T-cell (primary cell): ENCODE measurements around the gene COA8. TPM values are rescaled to one million over a fixed set of nuclear protein-coding genes. Genes with fewer than 3 reads are reported as not detected.

Source experiments
- ATAC-seq, 4 experiments: fragments of 200-7000 bp in 3 of 4; fragments of 150-1000 bp in 1 of 4; cut with Tn5 transposase; replicated peaks in 1 of 4; 1 replicate in 3 of 4; 2 replicates in 1 of 4; pipeline ENCODE4 v1.10.0; 2021; ENCODE audit warnings: moderate library complexity in 3 of 4, mild to moderate bottlenecking in 2 of 4, moderate number of reproducible peaks in 1 of 4
- CTCF ChIA-PET, 2 donors: fragments of 300-600 bp; sonication (Branson Sonifier 250); formaldehyde crosslinking; loops; one replicate each; lab custom pipeline; 2022; ENCODE audit warnings: antibody characterized with exemption in 2 of 2; lab: Charles Lee
- POLR2A ChIA-PET, 2 donors: fragments of 300-600 bp; sonication (Branson Sonifier 250); formaldehyde crosslinking; loops; one replicate each; lab custom pipeline; 2022; ENCODE audit warnings: antibody characterized with exemption in 2 of 2; lab: Charles Lee
- DNase-seq, 35 experiments: peaks; one replicate each; pipeline versions ENCODE4 v3.0.0 to v3.0.0-alpha.2; 2013 to 2023
- H3K27ac ChIP-seq: one replicate; pipeline ENCODE4 v1.5.1; 2013; ENCODE audit warnings: low read length
- H3K27me3 ChIP-seq, 2 experiments: replicated peaks in 1 of 2; 1 replicate in 1 of 2; 2 replicates in 1 of 2; pipeline versions ENCODE4 v1.6.1 to v1.7.0; 2013; ENCODE audit warnings: low read length in 1 of 2, mixed read lengths in 1 of 2; ENCODE audit not compliant: control insufficient read depth in 2 of 2, insufficient read depth in 2 of 2; ENCODE audit errors: extremely low read depth in 1 of 2
- H3K36me3 ChIP-seq, 2 donors: 1 replicate in 1 of 2; 2 replicates in 1 of 2; pipeline versions ENCODE4 v1.6.1 to v1.7.0; 2013; ENCODE audit warnings: low read length in 1 of 2; ENCODE audit not compliant: control insufficient read depth in 2 of 2, insufficient read depth in 1 of 2; ENCODE audit errors: extremely low read depth in 1 of 2
- H3K4me1 ChIP-seq, 2 experiments: 1 replicate in 1 of 2; 2 replicates in 1 of 2; pipeline versions ENCODE4 v1.6.1 to v1.7.0; 2013; ENCODE audit warnings: low read length in 2 of 2, mixed read lengths in 1 of 2; ENCODE audit not compliant: insufficient read depth in 2 of 2, control insufficient read depth in 1 of 2; ENCODE audit errors: extremely low read depth in 1 of 2
- H3K4me3 ChIP-seq, 2 donors: 1 replicate in 1 of 2; 2 replicates in 1 of 2; pipeline versions ENCODE4 v1.5.1 to v1.7.0; 2013; ENCODE audit warnings: mild to moderate bottlenecking in 2 of 2, low read length in 1 of 2, moderate library complexity in 1 of 2; ENCODE audit not compliant: control insufficient read depth in 1 of 2; ENCODE audit errors: extremely low read depth in 1 of 2
- H3K9me3 ChIP-seq: 2 replicates; pipeline ENCODE4 v1.7.0; 2013
- H3K27ac Mint-ChIP-seq, 2 donors: one replicate each; pipeline ENCODE4 v1.8.0; 2020 to 2021; ENCODE audit warnings: mild to moderate bottlenecking in 2 of 2, mixed read lengths in 2 of 2
- H3K27me3 Mint-ChIP-seq, 2 donors: one replicate each; pipeline ENCODE4 v1.8.0; 2021 to 2022; ENCODE audit warnings: mixed read lengths in 2 of 2
- H3K36me3 Mint-ChIP-seq: one replicate; pipeline ENCODE4 v1.8.0; 2021; ENCODE audit warnings: mixed read lengths
- H3K4me1 Mint-ChIP-seq, 3 donors: one replicate each; pipeline ENCODE4 v1.8.0; 2020 to 2022; ENCODE audit warnings: mixed read lengths in 3 of 3, mild to moderate bottlenecking in 1 of 3
- H3K4me3 Mint-ChIP-seq, 3 donors: one replicate each; pipeline ENCODE4 v1.8.0; 2020 to 2022; ENCODE audit warnings: mild to moderate bottlenecking in 3 of 3, mixed read lengths in 3 of 3, moderate library complexity in 3 of 3
- H3K9me3 Mint-ChIP-seq, 3 donors: one replicate each; pipeline ENCODE4 v1.8.0; 2020 to 2022; ENCODE audit warnings: mixed read lengths in 3 of 3
- WGBS: methylation state at CpG from one replicate; pipeline ENCODE4 v1.1.5; 2013; ENCODE audit warnings: missing lambda C conversion rate; ENCODE audit not compliant: insufficient coverage; 5-methylcytosine and 5-hydroxymethylcytosine counted together
- total RNA-seq, 35 experiments: library from RNA in 6 of 35; stranded (reverse) in 6 of 35; fragments of 120-200 nt in 1 of 35; gene quantifications; one replicate each; pipeline versions ENCODE4 v1.2.1 to v1.2.4 and lab custom pipeline; 2013 to 2026

The COA8 gene
- total RNA-seq, 5 donors from 2014 or later (not counting 1 experiment from before 2014, with no cell fraction given): 17.7 to 27.5 (median 22.3) TPM

DNA sequence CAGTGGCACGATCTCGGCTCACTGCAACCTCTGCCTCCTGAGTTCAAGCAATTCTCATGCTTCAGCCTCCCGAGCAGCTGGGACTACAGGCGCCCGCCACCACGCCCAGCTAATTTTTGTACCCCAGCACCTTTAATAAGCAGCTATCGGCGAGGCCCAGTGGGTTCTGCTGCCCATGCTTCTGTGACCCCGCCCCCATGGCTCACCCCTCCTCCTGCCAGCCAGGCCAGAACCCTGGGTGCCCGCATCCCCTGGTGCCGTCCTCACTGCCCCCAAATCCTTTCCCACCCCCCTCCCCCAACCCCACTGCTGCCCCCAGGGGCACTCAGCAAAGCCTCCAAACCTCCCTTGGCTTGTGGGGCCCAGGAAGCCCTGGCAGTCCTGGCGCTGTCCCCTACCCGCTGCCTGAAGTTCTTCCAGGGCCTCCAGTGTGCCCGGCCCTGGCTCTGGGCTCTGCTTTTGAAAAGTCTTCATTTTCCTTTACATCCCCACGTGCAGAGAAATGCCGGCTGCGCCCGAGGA is 14.8 kb upstream of the COA8 start:
- peaks cover 0 to 2% (median 0%) of the 10 kb centered on the region in 3 donors for H3K4me1 Mint-ChIP-seq
- Histone ChIP-seq H3K9me3 (no peaks in the 10 kb centered on the region), H3K4me3 (no peak overlapping the region), H3K27ac (no peak overlapping the region), H3K27me3 (peaks cover 0 to 26% of the 10 kb centered on the region in 2 experiments), H3K4me1 (peaks cover 0 to 7% of the 10 kb centered on the region in 2 experiments), H3K36me3 (peaks cover 0 to 4% of the 10 kb centered on the region in 2 donors)
- POLR2A ChIA-PET: no interaction called here
- H3K27ac Mint-ChIP-seq: no peak overlapping the region
- no peak for DNase-seq
- no peak for ATAC-seq
- H3K4me3 Mint-ChIP-seq: no peak overlapping the region
- no peaks in the 10 kb centered on the region for H3K36me3 Mint-ChIP-seq
- H3K27me3 Mint-ChIP-seq: no peaks in the 10 kb centered on the region
- WGBS: 88% methylated on average over 17 of the region's 18 CpGs
- no peaks in the 10 kb centered on the region for H3K9me3 Mint-ChIP-seq
- CTCF ChIA-PET: interaction anchor here in 1 of 2 donors (0.8 to 1.3 kb wide), 2 partner anchors 29 to 49 kb away, joined by 4 read pairs; no protein-coding TSS in a partner anchor

DNA sequence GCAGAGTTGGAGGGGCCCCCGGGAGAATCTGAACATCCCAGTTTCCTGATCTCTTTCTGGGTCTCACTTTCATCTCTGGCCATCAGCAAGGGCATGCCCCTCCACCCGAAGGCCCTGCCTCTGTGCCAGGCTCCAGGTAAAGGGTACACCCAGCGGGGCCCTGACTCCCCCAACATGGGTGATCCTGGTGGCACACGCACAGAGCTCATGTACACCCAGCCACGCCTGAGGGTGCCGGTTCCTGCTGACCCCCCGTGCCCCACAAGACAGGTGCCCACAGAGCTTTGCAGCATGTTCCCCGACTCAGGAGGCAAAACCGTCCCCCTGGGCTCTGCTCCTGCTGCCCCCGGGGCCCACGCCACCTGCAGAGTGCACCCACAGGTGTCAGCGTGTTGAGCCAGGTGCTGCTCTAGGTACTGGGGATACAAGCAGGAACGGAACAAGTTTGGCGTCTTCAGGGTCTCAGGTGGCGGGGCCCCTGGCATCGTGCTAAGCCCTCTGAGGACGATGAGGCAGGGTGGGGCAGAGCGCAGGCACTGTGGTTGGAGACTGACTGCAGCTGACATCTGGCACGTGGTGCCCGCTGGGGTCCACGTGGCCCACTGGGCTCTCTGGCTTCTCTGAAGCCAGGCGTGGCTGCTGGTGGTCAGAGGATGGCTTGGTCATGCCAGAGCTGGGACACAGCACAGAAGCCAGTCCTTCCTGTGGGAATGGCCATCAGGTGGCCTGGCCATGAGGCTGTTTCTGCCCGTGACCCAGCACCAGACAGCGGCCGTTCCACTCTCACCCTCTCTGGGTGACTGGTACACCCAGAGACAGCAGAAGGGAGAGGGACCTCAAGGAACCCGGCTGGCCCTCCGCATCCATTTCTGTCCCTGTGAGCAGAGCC is 14.1 kb upstream of the COA8 start:
- H3K36me3 ChIP-seq: peaks cover 0 to 8% of the 10 kb centered on the region in 2 donors
- no peak for DNase-seq

DNA sequence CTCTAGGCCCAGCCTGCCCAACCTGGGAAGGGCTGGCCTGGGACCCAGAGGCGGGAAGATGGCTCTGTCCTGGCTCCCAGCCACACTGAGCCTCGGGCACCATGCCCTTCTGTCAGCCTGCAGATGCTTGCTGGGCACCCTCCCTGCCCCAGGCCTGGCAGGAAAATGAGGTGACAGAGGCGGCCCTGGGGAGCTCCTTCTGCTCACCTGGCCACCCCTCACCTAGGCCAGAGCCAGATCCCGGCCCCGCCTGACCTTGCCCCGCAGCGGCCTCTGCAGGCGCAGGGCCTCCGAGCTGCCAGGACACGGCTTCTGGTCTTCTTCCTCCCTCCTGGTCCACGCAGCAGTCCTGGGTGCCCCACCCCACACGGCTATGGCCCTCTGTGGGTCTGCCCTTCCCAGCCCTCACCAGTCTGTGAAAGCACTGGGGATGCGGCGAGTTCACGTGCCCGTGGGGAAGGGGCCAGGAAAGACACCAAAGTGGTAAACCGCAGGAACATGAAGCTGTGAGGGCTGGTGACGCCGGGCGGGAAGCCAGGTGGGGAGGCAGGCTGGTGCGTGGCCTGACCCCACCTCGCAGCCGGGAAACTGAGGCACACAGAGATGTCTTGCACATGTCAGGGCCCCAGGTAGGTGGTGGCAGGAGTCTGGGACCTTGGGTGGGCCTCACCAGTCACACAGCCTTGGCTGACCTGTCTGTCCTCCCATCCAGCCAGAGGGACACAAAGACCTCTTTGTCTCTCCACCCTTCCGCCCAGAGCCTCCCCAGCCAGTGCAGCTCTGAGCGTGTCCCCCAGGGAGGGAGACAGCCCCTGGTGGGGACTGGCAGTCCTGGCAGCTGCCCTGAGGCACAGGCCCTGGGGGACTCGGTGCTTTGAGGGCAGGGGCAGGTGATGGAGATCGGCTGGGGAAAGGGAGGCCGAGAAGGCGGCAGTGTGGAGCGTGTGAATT is 13.1 kb upstream of the COA8 start:
- WGBS: 89% methylated on average over 26 of the region's 30 CpGs
- peaks cover 0 to 2% (median under 1%) of the 10 kb centered on the region in 3 donors for H3K4me1 Mint-ChIP-seq
- Histone ChIP-seq H3K36me3 (peaks cover 4 to 13% of the 10 kb centered on the region in 2 donors), H3K27me3 (peaks cover 0 to 10% of the 10 kb centered on the region in 2 experiments), H3K4me3 (no peak overlapping the region), H3K4me1 (peaks cover 0 to 7% of the 10 kb centered on the region in 2 experiments), H3K27ac (no peak overlapping the region), H3K9me3 (no peaks in the 10 kb centered on the region)
- no peaks in the 10 kb centered on the region for H3K9me3 Mint-ChIP-seq
- ATAC-seq (no peak), DNase-seq (no peak)
- H3K4me3 Mint-ChIP-seq: no peak overlapping the region
- H3K27ac Mint-ChIP-seq: no peak overlapping the region
- H3K27me3 Mint-ChIP-seq: no peaks in the 10 kb centered on the region
- peaks cover under 1% of the 10 kb centered on the region for H3K36me3 Mint-ChIP-seq
- POLR2A ChIA-PET: no interaction called here
- CTCF ChIA-PET: interaction anchor here in 1 of 2 donors (0.6 kb wide), 1 partner anchor 54 kb away, joined by 3 read pairs; no protein-coding TSS in a partner anchor

More for the DNA sequence above, 14.1 kb upstream of the COA8 start:
- Mint-ChIP-seq H3K27me3 (no peaks in the 10 kb centered on the region), H3K9me3 (no peaks in the 10 kb centered on the region), H3K4me3 (no peak overlapping the region), H3K4me1 (peaks cover 0 to 2% (median 0%) of the 10 kb centered on the region in 3 donors), H3K27ac (no peak overlapping the region), H3K36me3 (no peaks in the 10 kb centered on the region)
- WGBS: 91% methylated on average over 27 of the region's 27 CpGs
- no peak for ATAC-seq
- H3K4me1 ChIP-seq: peaks cover 0 to 7% of the 10 kb centered on the region in 2 experiments
- CTCF ChIA-PET: interaction anchor here (0.5 to 0.8 kb wide), 3 partner anchors 30 to 247 kb away, joined by 3 to 9 read pairs (median 4); no protein-coding TSS in a partner anchor
- H3K27ac ChIP-seq: no peak overlapping the region
- no peaks in the 10 kb centered on the region for H3K9me3 ChIP-seq
- peaks cover 0 to 19% of the 10 kb centered on the region in 2 experiments for H3K27me3 ChIP-seq
- POLR2A ChIA-PET: no interaction called here
- no peak overlapping the region for H3K4me3 ChIP-seq

DNA sequence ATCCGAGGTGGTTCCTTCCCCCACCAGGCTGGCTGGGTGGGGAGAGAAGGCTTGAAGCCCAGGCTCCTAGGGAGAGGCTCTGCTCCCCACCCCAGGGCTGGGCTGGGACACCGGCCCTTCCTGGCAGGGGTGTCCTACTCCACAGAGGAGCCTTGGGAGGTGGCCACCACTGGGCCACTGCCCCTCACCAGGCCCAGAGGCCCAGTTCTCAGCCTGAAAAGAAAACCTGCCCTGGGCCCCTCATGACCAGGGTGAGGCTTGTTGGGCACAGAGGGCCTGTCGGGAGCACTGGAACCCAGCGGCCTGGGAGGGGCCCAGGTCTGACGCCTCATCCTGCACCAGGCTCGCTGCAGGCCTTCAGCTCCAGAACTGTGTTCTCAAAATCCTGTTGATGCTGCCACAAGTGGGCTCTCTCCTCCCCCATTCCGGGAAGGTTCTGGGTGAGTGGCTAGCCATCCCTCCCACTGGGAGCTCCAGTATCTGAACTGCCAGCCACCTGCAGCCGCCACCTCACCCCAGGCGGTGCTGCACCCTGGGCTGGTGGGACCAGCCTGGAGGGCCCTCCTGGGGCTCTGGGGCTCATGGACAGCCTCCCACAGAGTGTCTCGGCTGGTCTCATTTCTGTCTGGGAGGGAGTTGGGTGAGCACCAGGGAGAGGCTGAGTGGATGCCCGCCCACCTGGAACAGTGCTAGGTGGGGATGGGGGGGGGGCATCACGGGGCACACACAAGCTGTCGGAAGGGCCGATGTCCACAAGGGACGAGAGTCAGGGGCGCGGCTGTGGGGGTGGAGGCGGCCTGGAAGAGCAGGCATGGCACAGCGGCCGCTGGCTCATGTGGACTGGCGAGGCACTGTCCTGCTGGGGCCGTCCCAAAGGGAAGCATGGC is 12.1 kb upstream of the COA8 start:
- no peaks in the 10 kb centered on the region for H3K27me3 Mint-ChIP-seq
- no peaks in the 10 kb centered on the region for H3K9me3 Mint-ChIP-seq

DNA sequence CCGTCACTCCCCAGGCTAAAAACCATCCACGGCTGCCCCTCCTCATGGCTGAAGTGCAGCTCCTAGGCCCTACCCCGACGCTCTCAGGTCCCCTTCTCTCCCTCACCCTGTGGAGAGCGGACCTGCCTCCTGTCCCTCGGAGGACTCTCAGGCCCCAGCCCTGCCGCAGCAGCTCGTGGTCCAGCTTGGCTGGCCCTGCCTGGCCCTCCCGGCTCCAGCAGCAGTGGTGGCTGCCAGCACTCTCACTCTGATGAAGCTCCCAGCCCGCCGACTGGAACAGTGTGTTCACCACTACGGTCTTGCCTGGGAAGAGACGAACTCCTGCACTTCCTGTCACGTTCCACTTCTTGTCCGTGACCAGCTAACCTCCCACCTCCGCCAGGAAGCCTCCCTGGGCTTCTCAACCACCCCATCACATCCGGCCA is 11.4 kb upstream of the COA8 start:
- Mint-ChIP-seq H3K36me3 (peaks cover 4% of the 10 kb centered on the region), H3K4me1 (peaks cover 0 to 11% (median 8%) of the 10 kb centered on the region in 3 donors), H3K27me3 (no peaks in the 10 kb centered on the region), H3K9me3 (no peaks in the 10 kb centered on the region), H3K27ac (no peak overlapping the region), H3K4me3 (no peak overlapping the region)
- ATAC-seq (no peak), DNase-seq (no peak)
- Histone ChIP-seq H3K27ac (no peak overlapping the region), H3K4me1 (peaks cover 0 to 7% of the 10 kb centered on the region in 2 experiments), H3K4me3 (no peak overlapping the region), H3K9me3 (no peaks in the 10 kb centered on the region), H3K36me3 (peaks cover 7 to 17% of the 10 kb centered on the region in 2 donors), H3K27me3 (peaks cover 0 to 4% of the 10 kb centered on the region in 2 experiments)
- ChIA-PET CTCF (interaction anchor here (0.6 to 1.0 kb wide), 3 partner anchors 10 to 41 kb away, joined by 3 to 4 read pairs (median 3); no protein-coding TSS in a partner anchor), POLR2A (interaction anchor here in 1 of 2 donors (1.7 kb wide), 1 partner anchor 10 kb away, joined by 9 read pairs; no protein-coding TSS in a partner anchor)
- 91% methylated on average over 17 of the region's 17 CpGs for WGBS

More for the DNA sequence above, 12.1 kb upstream of the COA8 start:
- H3K27ac Mint-ChIP-seq: no peak overlapping the region
- ChIA-PET CTCF (interaction anchor here (0.6 to 1.0 kb wide), 4 partner anchors 11 to 53 kb away, joined by 3 to 4 read pairs (median 3); no protein-coding TSS in a partner anchor), POLR2A (interaction anchor here in 1 of 2 donors (1.7 kb wide), 1 partner anchor 10 kb away, joined by 9 read pairs; no protein-coding TSS in a partner anchor)
- no peak for DNase-seq
- WGBS: 91% methylated on average over 19 of the region's 22 CpGs
- Histone ChIP-seq H3K27ac (no peak overlapping the region), H3K27me3 (peaks cover 0 to 8% of the 10 kb centered on the region in 2 experiments), H3K9me3 (no peaks in the 10 kb centered on the region), H3K4me3 (no peak overlapping the region), H3K4me1 (peaks cover 0 to 7% of the 10 kb centered on the region in 2 experiments), H3K36me3 (peaks cover 7 to 17% of the 10 kb centered on the region in 2 donors)
- ATAC-seq: no peak
- H3K4me1 Mint-ChIP-seq: peaks cover 0 to 10% (median 7%) of the 10 kb centered on the region in 3 donors
- H3K4me3 Mint-ChIP-seq: no peak overlapping the region
- peaks cover 4% of the 10 kb centered on the region for H3K36me3 Mint-ChIP-seq
